K562 (cell line): Measurements from ENCODE around the gene RNASE4. TPM values are rescaled to one million over a fixed set of nuclear protein-coding genes. Genes with fewer than 3 reads are reported as not detected.

Source experiments
- ATAC-seq: fragments of 200-7000 bp; cut with Tn5 transposase; 3 replicates; pipeline ENCODE4 v1.9.1; 2020; ENCODE audit warnings: moderate library complexity
- BruUV-seq: library from RNA; stranded (reverse); fragments of 400-500 nt; replicated peaks from 2 replicates; lab custom pipeline; 2021; lab: Mats Ljungman, UMichigan
- CTCF ChIA-PET: fragments of 300-600 bp; formaldehyde crosslinking; extraction: SDS; loops from one replicate; lab custom pipeline; 2021; ENCODE audit warnings: low intra/inter-chr PET ratio; lab: Yijun Ruan, JAX
- POLR2A ChIA-PET: fragments of 300-600, 350-650 bp; sonication (Branson Sonifier 250); formaldehyde crosslinking; extraction: SDS; loops from one replicate; lab custom pipeline; 2021; ENCODE audit warnings: antibody characterized with exemption, inconsistent platforms; lab: Yijun Ruan, JAX
- DNase-seq, 4 experiments: peaks; one replicate each; pipeline versions ENCODE4 v3.0.0 to v3.0.0-alpha.2; 2011 to 2018; ENCODE audit warnings: low spot score in 3 of 4, mixed read lengths in 3 of 4; ENCODE audit errors: extremely low read depth in 1 of 4
- FAIRE-seq: peaks from 2 replicates; lab custom pipeline; 2011; peaks lifted over from hg19 to GRCh38; lab: Jason Lieb, UNC
- H2AFZ ChIP-seq: 2 replicates; pipeline ENCODE4 v1.6.0; 2011; ENCODE audit warnings: low read depth, low read length, control low read depth, inconsistent platforms
- H3K27ac ChIP-seq: fragments of 200-600 bp; 3 replicates; pipeline ENCODE4 v1.8.0; 2011; ENCODE audit warnings: low read depth, mild to moderate bottlenecking, control low read depth, inconsistent platforms, low read length, moderate library complexity, mixed read lengths; ENCODE audit errors: extremely low read depth
- H3K27me3 ChIP-seq, 2 experiments: fragments of 300-600 bp in 1 of 2; 2 replicates in 1 of 2; 3 replicates in 1 of 2; pipeline versions ENCODE4 v1.6.0 to v1.8.0; 2011; ENCODE audit warnings: inconsistent platforms in 2 of 2, low read length in 2 of 2, mild to moderate bottlenecking in 1 of 2, mixed read lengths in 1 of 2, moderate library complexity in 1 of 2; ENCODE audit not compliant: control insufficient read depth in 2 of 2, insufficient read depth in 2 of 2
- H3K36me3 ChIP-seq: fragments of 300-600 bp; 3 replicates; pipeline ENCODE4 v1.8.0; 2011; ENCODE audit warnings: mild to moderate bottlenecking, low read length, inconsistent platforms; ENCODE audit not compliant: control insufficient read depth, insufficient read depth
- H3K4me1 ChIP-seq, 2 experiments: fragments of 200-600 bp in 1 of 2; replicated peaks in 1 of 2; 2 replicates in 1 of 2; 3 replicates in 1 of 2; pipeline versions ENCODE4 v1.5.1 to v1.8.0; 2011; ENCODE audit warnings: inconsistent platforms in 2 of 2, low read length in 2 of 2, mild to moderate bottlenecking in 1 of 2, mixed read lengths in 1 of 2, moderate library complexity in 1 of 2; ENCODE audit not compliant: control insufficient read depth in 2 of 2, insufficient read depth in 2 of 2
- H3K4me2 ChIP-seq: 2 replicates; pipeline ENCODE4 v1.6.1; 2011; ENCODE audit warnings: low read length, control low read depth, inconsistent platforms, mixed read lengths; ENCODE audit not compliant: insufficient read depth
- H3K4me3 ChIP-seq: fragments of 200-600 bp; sonication (generic), shearing (Covaris generic); 2 replicates; pipeline ENCODE4 v1.5.1; 2016; ENCODE audit warnings: control low read depth, inconsistent platforms
- H3K79me2 ChIP-seq: fragments of 200-600 bp; 3 replicates; pipeline ENCODE4 v1.8.0; 2011; ENCODE audit warnings: low read length, inconsistent platforms; ENCODE audit not compliant: control insufficient read depth, insufficient read depth
- H3K9ac ChIP-seq, 2 experiments: 2 replicates each; pipeline versions ENCODE4 v1.6.0 to v1.6.1; 2011; ENCODE audit warnings: low read depth in 2 of 2, low read length in 2 of 2, control low read depth in 1 of 2, inconsistent platforms in 1 of 2, mild to moderate bottlenecking in 1 of 2, mixed read lengths in 1 of 2; ENCODE audit not compliant: insufficient read depth in 1 of 2
- H3K9me1 ChIP-seq: one replicate; pipeline ENCODE4 v1.6.0; 2011; ENCODE audit warnings: inconsistent platforms, mild to moderate bottlenecking, low read length, moderate library complexity; ENCODE audit not compliant: control insufficient read depth, insufficient read depth
- H3K9me3 ChIP-seq: replicated peaks from 2 replicates; pipeline ENCODE4 v1.5.1; 2011; ENCODE audit warnings: low read depth, low read length, inconsistent platforms; ENCODE audit not compliant: control insufficient read depth, insufficient read depth
- H4K20me1 ChIP-seq: replicated peaks from 2 replicates; pipeline ENCODE4 v1.6.1; 2011; ENCODE audit warnings: low read length, inconsistent platforms, mixed read lengths; ENCODE audit not compliant: control insufficient read depth, insufficient read depth
- ARNT ChIP-seq, 2 experiments: fragments of 450-650 bp; IDR thresholded peaks; 2 replicates each; pipeline ENCODE4 v1.6.1; 2016; ENCODE audit warnings: mild to moderate bottlenecking in 1 of 2
- CEBPB ChIP-seq: fragments of 450-650 bp; IDR thresholded peaks from 2 replicates; pipeline ENCODE4 v1.6.1; 2016; ENCODE audit warnings: missing genetic modification characterization, missing compliant biosample characterization
- ELF1 ChIP-seq: fragments of 200-800 bp; sonication (Bioruptor generic); IDR thresholded peaks from 2 replicates; pipeline ENCODE4 v1.6.1; 2016; ENCODE audit warnings: missing genetic modification characterization, missing compliant biosample characterization
- KDM1A ChIP-seq, 2 experiments: fragments of 450-650 bp; IDR thresholded peaks; 2 replicates each; pipeline ENCODE4 v1.6.1; 2016; ENCODE audit warnings: mild to moderate bottlenecking in 2 of 2
- KDM4B ChIP-seq, 2 experiments: fragments of 450-650 bp in 1 of 2; sonication (generic) in 1 of 2; IDR thresholded peaks; 2 replicates each; pipeline ENCODE4 v1.6.1; 2016 to 2017; ENCODE audit warnings: borderline replicate concordance in 2 of 2, antibody characterized with exemption in 1 of 2, low read depth in 1 of 2, mild to moderate bottlenecking in 1 of 2
- RBM14 ChIP-seq: fragments of 200-400 bp; formaldehyde crosslinking; IDR thresholded peaks from 2 replicates; pipeline ENCODE4 v1.6.1; 2018; ENCODE audit warnings: low read depth, mild to moderate bottlenecking, low read length, moderate library complexity, borderline replicate concordance; ENCODE audit not compliant: insufficient read depth
- SIRT6 ChIP-seq: IDR thresholded peaks from one replicate; pipeline ENCODE4 v1.6.1; 2012; ENCODE audit warnings: low read depth, mild to moderate bottlenecking, control low read depth, inconsistent platforms, low read length, moderate library complexity
- SMAD4 ChIP-seq: fragments of 250-450 bp; sonication (Bioruptor Pico); conservative IDR thresholded peaks from 2 replicates; pipeline ENCODE4 v1.8.0; 2021; ENCODE audit warnings: inconsistent platforms, mild to moderate bottlenecking, moderate library complexity
- TEAD4 ChIP-seq, 2 experiments: sonication (generic) in 1 of 2; formaldehyde crosslinking in 1 of 2; IDR thresholded peaks; 2 replicates each; pipeline versions ENCODE4 v1.6.1 to v1.8.0; 2012 to 2022; ENCODE audit warnings: borderline replicate concordance in 1 of 2, inconsistent platforms in 1 of 2, low read length in 1 of 2, mild to moderate bottlenecking in 1 of 2, missing genetic modification reagents in 1 of 2
- ZNF121 ChIP-seq: sonication (generic); formaldehyde crosslinking; conservative IDR thresholded peaks from 2 replicates; pipeline ENCODE4 v1.8.0; 2022; ENCODE audit warnings: missing genetic modification reagents
- ZNF431 ChIP-seq: sonication (generic); formaldehyde crosslinking; IDR thresholded peaks from 2 replicates; pipeline ENCODE4 v1.8.0; 2022; ENCODE audit warnings: mild to moderate bottlenecking, missing genetic modification reagents
- WGBS: fragments of 100-300 bp; shearing (Covaris generic); methylation state at CpG from one replicate; pipeline ENCODE4 v1.1.6; 2016; ENCODE audit warnings: low coverage, mixed read lengths; ENCODE audit not compliant: insufficient coverage; ENCODE audit errors: missing lambda C conversion rate; 5-methylcytosine and 5-hydroxymethylcytosine counted together
- in situ Hi-C: fragments of 300-500 bp; cut with MboI; formaldehyde crosslinking; loops from 4 replicates; pipeline ENCODE4 v1.15.0; 2018; ENCODE audit warnings: inconsistent platforms, mixed read lengths
- intact Hi-C: fragments of 100-400 bp; cut with micrococcal nuclease; formaldehyde crosslinking; loops from 2 replicates; pipeline ENCODE4 v1.14.2; 2022
- polyA plus RNA-seq, 8 experiments: library from polyadenylated mRNA; depleted of rRNA in 4 of 8; stranded (reverse) in 5 of 8; unstranded in 3 of 8; fragments of >200 nt; fragmentation: Nextera tagmentation in 2 of 8; fragmentation: Illumina TruSeq in 1 of 8; extraction: Ambion mirVana in 2 of 8; extraction: Trizol in 1 of 8; gene quantifications; 2 replicates each; pipeline versions ENCODE4 v1.2.1 to v1.2.3, GENCODE V29; 2011 to 2014; ENCODE audit warnings: inconsistent platforms in 1 of 8, missing spikeins in 1 of 8
- total RNA-seq, 7 experiments: library from RNA; depleted of rRNA in 6 of 7; stranded (reverse); fragments of >200 nt in 6 of 7; fragmentation: Illumina TruSeq in 2 of 7; extraction: Trizol in 2 of 7; gene quantifications; 2 replicates each; pipeline versions ENCODE4 v1.2.1 to v1.2.3, GENCODE V29; 2011 to 2021; ENCODE audit warnings: low replicate concordance in 1 of 7
- TF ChIP-seq, protein P1 (sequence below): sonication (generic); formaldehyde crosslinking; IDR thresholded peaks from 2 replicates; pipeline ENCODE4 v1.8.0; 2022; ENCODE audit warnings: mild to moderate bottlenecking, missing genetic modification reagents
- TF ChIP-seq, protein P2 (sequence below): fragments of 450-650 bp; IDR thresholded peaks from 2 replicates; pipeline ENCODE4 v1.6.1; 2017; ENCODE audit warnings: antibody characterized with exemption, mild to moderate bottlenecking
- TF ChIP-seq, protein P3 (sequence below): fragments of 250-450 bp; sonication (Bioruptor Pico); IDR thresholded peaks from 2 replicates; pipeline ENCODE4 v1.5.0; 2022; ENCODE audit warnings: mild to moderate bottlenecking

Gene RNASE4
- total and polyA plus RNA-seq, 9 of the 15 experiments (the other 6 are each of a cell fraction or from before 2014, with no cell fraction given), result 0.09 to 0.22 (median 0.13) TPM; not detected in 2

DNA sequence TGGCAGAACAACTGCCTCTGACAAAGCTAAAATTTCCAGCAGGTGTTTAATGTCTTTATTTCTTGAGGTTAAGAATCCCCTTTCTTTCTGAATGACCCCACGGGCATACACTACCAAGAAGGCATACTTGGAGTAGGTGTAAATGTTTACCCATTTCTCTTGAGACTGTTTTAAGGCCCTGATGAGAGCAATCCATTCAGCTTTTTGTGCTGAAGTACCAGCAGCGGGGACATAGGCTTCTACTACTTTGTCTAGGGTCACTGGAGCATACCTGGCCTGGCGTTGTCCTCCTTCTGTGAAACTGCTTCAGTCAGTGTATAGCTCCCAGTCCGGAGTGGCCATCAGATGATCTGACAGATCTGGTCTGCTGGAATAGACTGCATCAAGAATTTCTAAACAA, 26.9 kb downstream of the RNASE4 start (continued):
- TF ChIP-seq KDM1A (IDR thresholded peaks at IDR 0.05) (no peak), RBM14 (no peak), ZNF431 (CRISPR knock-in tag) (no peak), ELF1 (no peak), KDM4B (IDR thresholded peaks at IDR 0.05; ENCODE audit: borderline replicate concordance in 2 of 2, low read depth in 1 of 2) (no peak)
- TF ChIP-seq, protein P1, sequence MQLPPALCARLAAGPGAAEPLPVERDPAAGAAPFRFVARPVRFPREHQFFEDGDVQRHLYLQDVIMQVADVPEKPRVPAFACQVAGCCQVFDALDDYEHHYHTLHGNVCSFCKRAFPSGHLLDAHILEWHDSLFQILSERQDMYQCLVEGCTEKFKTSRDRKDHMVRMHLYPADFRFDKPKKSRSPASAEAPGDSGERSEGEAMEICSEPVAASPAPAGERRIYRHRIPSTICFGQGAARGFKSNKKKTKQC, result no peak

DNA sequence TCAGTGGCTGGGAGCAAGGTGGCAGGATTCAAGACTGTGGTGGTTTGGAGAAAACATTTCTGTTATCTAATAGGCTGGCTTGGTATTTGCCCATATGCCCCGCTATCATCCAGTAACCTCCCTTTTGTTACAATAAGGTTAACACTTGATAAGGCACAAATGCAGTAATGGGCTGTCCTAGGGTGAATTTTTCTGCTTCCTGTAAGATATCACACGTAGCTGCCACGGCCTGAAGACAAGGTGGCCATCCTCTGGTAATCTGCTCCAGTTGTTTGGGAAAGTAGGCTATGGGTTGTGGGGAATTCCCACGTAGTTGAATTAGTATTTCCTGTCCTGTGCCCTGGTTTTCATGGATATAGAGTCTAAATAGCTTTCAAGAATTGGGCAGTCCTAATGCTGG, 27.3 kb downstream of the RNASE4 start:
- Histone ChIP-seq H3K4me1 (peaks cover 0 to 2% of the 10 kb centered on the region in 2 experiments; a peak in 3 of 5 replicates), H4K20me1 (no peaks in the 10 kb centered on the region), H3K9ac (no peak overlapping the region), H2AFZ (no peak overlapping the region), H3K27ac (no peak overlapping the region), H3K36me3 (no peaks in the 10 kb centered on the region), H3K79me2 (no peaks in the 10 kb centered on the region), H3K27me3 (peaks cover 0 to 5% of the 10 kb centered on the region in 2 experiments; a peak in 1 of 5 replicates), H3K4me3 (no peak overlapping the region), H3K9me1 (no peaks in the 10 kb centered on the region), H3K4me2 (peak overlapping the region; percentile 32; the same call in 1 of the 2 replicates), H3K9me3 (no peaks in the 10 kb centered on the region)
- FAIRE-seq (no peak), ATAC-seq (peak; percentile 33; the same call in 1 of the 3 replicates), DNase-seq (peak in 2 of 4 experiments; percentile 14 to 42)
- ChIA-PET CTCF (no interaction called here), POLR2A (interaction anchor here (0.6 to 0.8 kb wide), 3 partner anchors 24 to 113 kb away, joined by 3 read pairs; partner anchors contain the start of gene EDDM3A)
- WGBS, result 0% methylated on average over 4 of the region's 4 CpGs
- no TSS peak for BruUV-seq
- intact Hi-C loops (no loop called here), in situ Hi-C loops (loop anchor here (25.0 kb wide), 1 partner anchor 251 kb away; the partner anchor contains the start of gene RNASE2)
- no peak for TF ChIP-seq ARNT (IDR thresholded peaks at IDR 0.05)
- no peak for TF ChIP-seq SIRT6
- TF ChIP-seq CEBPB (tag), result no peak
- TF ChIP-seq SMAD4 (CRISPR knock-in tag), result peak; percentile 41; the same call in 1 of the 2 replicates
- peak; percentile 80 for TF ChIP-seq TEAD4 (IDR thresholded peaks at IDR 0.05; ENCODE audit: low read length)
- TF ChIP-seq TEAD4 (CRISPR knock-in tag; IDR thresholded peaks at IDR 0.05; ENCODE audit: borderline replicate concordance), result no peak
- no peak for TF ChIP-seq ZNF121
- TF ChIP-seq, protein P2, sequence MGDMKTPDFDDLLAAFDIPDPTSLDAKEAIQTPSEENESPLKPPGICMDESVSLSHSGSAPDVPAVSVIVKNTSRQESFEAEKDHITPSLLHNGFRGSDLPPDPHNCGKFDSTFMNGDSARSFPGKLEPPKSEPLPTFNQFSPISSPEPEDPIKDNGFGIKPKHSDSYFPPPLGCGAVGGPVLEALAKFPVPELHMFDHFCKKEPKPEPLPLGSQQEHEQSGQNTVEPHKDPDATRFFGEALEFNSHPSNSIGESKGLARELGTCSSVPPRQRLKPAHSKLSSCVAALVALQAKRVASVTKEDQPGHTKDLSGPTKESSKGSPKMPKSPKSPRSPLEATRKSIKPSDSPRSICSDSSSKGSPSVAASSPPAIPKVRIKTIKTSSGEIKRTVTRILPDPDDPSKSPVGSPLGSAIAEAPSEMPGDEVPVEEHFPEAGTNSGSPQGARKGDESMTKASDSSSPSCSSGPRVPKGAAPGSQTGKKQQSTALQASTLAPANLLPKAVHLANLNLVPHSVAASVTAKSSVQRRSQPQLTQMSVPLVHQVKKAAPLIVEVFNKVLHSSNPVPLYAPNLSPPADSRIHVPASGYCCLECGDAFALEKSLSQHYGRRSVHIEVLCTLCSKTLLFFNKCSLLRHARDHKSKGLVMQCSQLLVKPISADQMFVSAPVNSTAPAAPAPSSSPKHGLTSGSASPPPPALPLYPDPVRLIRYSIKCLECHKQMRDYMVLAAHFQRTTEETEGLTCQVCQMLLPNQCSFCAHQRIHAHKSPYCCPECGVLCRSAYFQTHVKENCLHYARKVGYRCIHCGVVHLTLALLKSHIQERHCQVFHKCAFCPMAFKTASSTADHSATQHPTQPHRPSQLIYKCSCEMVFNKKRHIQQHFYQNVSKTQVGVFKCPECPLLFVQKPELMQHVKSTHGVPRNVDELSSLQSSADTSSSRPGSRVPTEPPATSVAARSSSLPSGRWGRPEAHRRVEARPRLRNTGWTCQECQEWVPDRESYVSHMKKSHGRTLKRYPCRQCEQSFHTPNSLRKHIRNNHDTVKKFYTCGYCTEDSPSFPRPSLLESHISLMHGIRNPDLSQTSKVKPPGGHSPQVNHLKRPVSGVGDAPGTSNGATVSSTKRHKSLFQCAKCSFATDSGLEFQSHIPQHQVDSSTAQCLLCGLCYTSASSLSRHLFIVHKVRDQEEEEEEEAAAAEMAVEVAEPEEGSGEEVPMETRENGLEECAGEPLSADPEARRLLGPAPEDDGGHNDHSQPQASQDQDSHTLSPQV, result no peak
- TF ChIP-seq, protein P3, sequence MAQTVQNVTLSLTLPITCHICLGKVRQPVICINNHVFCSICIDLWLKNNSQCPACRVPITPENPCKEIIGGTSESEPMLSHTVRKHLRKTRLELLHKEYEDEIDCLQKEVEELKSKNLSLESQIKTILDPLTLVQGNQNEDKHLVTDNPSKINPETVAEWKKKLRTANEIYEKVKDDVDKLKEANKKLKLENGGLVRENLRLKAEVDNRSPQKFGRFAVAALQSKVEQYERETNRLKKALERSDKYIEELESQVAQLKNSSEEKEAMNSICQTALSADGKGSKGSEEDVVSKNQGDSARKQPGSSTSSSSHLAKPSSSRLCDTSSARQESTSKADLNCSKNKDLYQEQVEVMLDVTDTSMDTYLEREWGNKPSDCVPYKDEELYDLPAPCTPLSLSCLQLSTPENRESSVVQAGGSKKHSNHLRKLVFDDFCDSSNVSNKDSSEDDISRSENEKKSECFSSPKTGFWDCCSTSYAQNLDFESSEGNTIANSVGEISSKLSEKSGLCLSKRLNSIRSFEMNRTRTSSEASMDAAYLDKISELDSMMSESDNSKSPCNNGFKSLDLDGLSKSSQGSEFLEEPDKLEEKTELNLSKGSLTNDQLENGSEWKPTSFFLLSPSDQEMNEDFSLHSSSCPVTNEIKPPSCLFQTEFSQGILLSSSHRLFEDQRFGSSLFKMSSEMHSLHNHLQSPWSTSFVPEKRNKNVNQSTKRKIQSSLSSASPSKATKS (CRISPR knock-in tag), result no peak
